ENCODE measurements around the gene ST3GAL5. TPM values are rescaled to one million over a fixed set of nuclear protein-coding genes. Genes with fewer than 3 reads are reported as not detected.
"Not testable (repeated sequence)": the region's sequence is repeated elsewhere in the genome, so short reads cannot be mapped to it uniquely, and the experiment has no call there.

The ST3GAL5 gene
- total and polyA plus RNA-seq, 2 of the 8 experiments (the other 6 are each of a cell fraction or from before 2014, with no cell fraction given), result 1.9 to 4.5 TPM

- H3K9ac ChIP-seq (replicated peaks in 1 of 4; ENCODE audit: extremely low read depth in 1 of 4, low read depth in 3 of 4, low read length in 3 of 4); H4K20me1 ChIP-seq (replicated peaks in 1 of 2; ENCODE audit: control insufficient read depth in 1 of 2, insufficient read depth in 2 of 2, low read length in 2 of 2); POLR2A ChIA-PET (ENCODE audit: partially characterized antibody); FAIRE-seq; H3K4me2 ChIP-seq (ENCODE audit: insufficient read depth in 1 of 2, low read depth in 2 of 2, low read length in 2 of 2); H3K18ac ChIP-seq (ENCODE audit: extremely low read depth, low read length); H3K14ac ChIP-seq (ENCODE audit: insufficient read length); DNase-seq (ENCODE audit: low read depth in 1 of 2, low spot score in 2 of 2); H3K4ac ChIP-seq (replicated peaks; ENCODE audit: insufficient read length, low read depth, low read length); H2BK120ac ChIP-seq (replicated peaks; ENCODE audit: low read depth, low read length); H3K9me3 ChIP-seq (ENCODE audit: insufficient read depth in 2 of 2, low read depth in 1 of 2, low read length in 1 of 2); H2BK20ac ChIP-seq (ENCODE audit: low read length); H4K8ac ChIP-seq (ENCODE audit: extremely low read depth, insufficient read depth, low read length); H2BK5ac ChIP-seq (ENCODE audit: low read depth, low read length); H3K27me3 ChIP-seq (replicated peaks in 1 of 4; ENCODE audit: control insufficient read depth in 3 of 4, extremely low read depth in 1 of 4, insufficient read depth in 3 of 4, low read length in 3 of 4); H3K79me2 ChIP-seq (ENCODE audit: control insufficient read depth in 1 of 2, insufficient read depth in 2 of 2, low read length in 2 of 2); H3K23ac ChIP-seq (ENCODE audit: insufficient read length); H3K4me3 ChIP-seq (ENCODE audit: extremely low read depth in 1 of 4, insufficient read depth in 2 of 4, low read depth in 3 of 4, low read length in 4 of 4); H4K91ac ChIP-seq (replicated peaks; ENCODE audit: insufficient read length, low read length); H3K56ac ChIP-seq (replicated peaks; ENCODE audit: insufficient read length, low read depth, low read length); H3K4me1 ChIP-seq (replicated peaks in 1 of 4; ENCODE audit: control insufficient read depth in 3 of 4, insufficient read depth in 4 of 4, low read length in 3 of 4); H3K23me2 ChIP-seq (ENCODE audit: low read depth, low read length); H3K27ac ChIP-seq (ENCODE audit: low read depth, low read length); H3K79me1 ChIP-seq (ENCODE audit: low read depth, low read length); H2BK12ac ChIP-seq (ENCODE audit: low read depth, low read length); H2BK15ac ChIP-seq (ENCODE audit: low read length); H4K5ac ChIP-seq (ENCODE audit: insufficient read length, low read depth, low read length); H3K36me3 ChIP-seq (ENCODE audit: control insufficient read depth in 2 of 4, insufficient read depth in 4 of 4, low read length in 3 of 4); H2AK5ac ChIP-seq (ENCODE audit: low read depth, low read length); H2AFZ ChIP-seq (ENCODE audit: low read length): not testable (repeated sequence)
- WGBS, 2 experiments (ENCODE audit: extremely low coverage in 1 of 2, insufficient coverage in 1 of 2, insufficient read length in 1 of 2, insufficient replicate concordance in 2 of 2, low coverage in 1 of 2, low lambda C conversion rate in 2 of 2, missing lambda C conversion rate in 1 of 2), result 81% methylated on average over 6 of the region's 7 CpGs; no CpG with 5 or more reads in 1 of the 2 experiments
- CTCF ChIA-PET (ENCODE audit: partially characterized antibody), result interaction anchor here (1.5 kb wide), 1 partner anchor 10 kb away, joined by 5 read pairs; no protein-coding TSS in a partner anchor
Observed at GRCh38 chr2:85931151-85931550, 42.4 kb upstream of the ST3GAL5 start.

Data from H1 (cell line).